Cardiac fibroblast (primary cell): Measurements from ENCODE around the gene DNASE2B.

ENCODE experiments used
- DNase-seq, 2 donors: peaks; one replicate each; pipeline versions ENCODE4 v3.0.0 to v3.0.0-alpha.2; 2010; ENCODE audit warnings: low read depth in 2 of 2
- H3K4me3 ChIP-seq, 2 donors: replicated peaks in 1 of 2; 1 replicate in 1 of 2; 2 replicates in 1 of 2; pipeline ENCODE4 v1.5.1; 2011; ENCODE audit warnings: low read depth in 2 of 2, low read length in 2 of 2, mild to moderate bottlenecking in 2 of 2, moderate library complexity in 1 of 2
- CTCF ChIP-seq: IDR thresholded peaks from one replicate; pipeline ENCODE4 v1.5.1; 2011; ENCODE audit warnings: low read depth, mild to moderate bottlenecking, low read length, inconsistent platforms

DNASE2B gene

GRCh38 chr1:84373436-84374141 is 24.7 kb upstream of the DNASE2B start:
- TF ChIP-seq CTCF, result no peak
- DNase-seq, result no peak
- no peak overlapping the region for H3K4me3 ChIP-seq

DNA sequence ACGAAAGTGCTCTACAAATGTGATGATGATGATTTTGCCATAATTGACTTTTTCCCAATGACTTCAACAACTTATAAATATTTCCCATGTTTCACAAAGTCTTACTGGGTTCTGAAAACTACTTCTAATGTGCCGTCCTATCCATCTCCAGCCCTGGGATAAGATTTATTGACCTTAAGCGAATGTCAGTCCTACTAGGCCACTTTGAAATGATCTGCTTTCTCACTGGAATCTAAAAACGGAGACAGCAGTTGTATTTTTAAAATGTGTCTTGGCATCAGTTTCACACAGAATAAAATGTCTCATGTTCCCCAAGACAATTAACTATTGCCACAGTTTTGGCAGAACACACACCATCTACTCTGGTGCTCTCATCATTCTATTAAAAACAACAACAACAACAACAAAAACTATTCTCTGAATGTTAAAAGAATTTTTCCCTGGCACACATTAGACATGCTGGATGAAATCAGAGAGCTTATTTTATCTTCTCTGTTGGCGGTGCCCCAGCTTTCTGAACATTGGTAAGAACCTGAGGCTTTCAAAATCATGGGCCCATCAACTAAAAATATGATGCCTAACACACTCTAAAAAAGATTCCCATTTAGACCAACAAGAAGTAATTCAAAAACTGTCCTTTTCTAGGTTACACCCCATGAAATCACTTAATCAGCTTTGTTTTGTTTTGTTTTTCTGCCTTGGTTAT is 23.1 kb upstream of the DNASE2B start:
- H3K4me3 ChIP-seq, result no peak overlapping the region
- no peak for TF ChIP-seq CTCF
- DNase-seq, result peak; percentile 25 to 60

DNA sequence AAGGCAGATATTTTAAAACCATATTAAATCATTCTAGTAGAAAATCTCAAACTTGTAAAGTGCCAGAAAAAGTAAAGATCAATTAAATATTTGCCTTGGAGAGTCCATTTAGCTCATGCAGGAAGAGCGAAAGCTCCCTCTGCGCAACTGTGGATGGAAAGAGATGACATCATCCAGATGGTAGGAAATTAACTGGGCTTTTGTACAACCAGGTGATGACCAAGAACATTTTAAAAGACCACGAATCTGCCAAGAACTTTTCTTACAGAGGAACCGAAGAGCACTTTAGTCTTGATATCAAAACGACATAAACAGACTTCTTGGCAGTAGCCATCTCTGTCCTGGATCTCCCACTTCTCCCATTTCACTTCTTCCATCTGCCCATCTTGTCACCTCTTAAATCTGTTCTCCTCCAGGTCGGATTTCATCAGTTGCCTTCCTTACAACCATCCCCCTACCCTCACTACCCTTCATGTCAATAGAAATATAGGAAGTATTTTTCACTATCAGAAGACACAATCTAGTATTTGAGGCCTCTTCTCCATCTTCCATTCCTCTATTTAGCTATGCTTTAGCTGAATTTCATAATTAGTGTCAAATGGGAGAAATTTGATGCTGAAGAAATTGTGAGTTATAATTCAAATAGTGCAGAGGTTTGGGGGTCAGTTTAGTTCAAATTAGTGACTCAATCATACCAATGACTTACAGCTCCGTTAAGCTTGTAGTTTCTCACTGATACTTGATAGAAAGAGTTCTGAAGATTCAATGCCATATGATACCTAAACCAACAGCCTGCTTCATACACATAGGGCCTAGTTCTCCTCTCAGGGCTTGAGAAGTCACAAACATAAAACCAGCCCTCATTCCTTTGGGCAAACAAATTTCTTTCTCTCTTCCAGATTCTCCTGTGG is 22.0 kb upstream of the DNASE2B start:
- no peak overlapping the region for H3K4me3 ChIP-seq
- no peak for TF ChIP-seq CTCF
- peak in 1 of 2 donors; percentile 15 for DNase-seq

DNA sequence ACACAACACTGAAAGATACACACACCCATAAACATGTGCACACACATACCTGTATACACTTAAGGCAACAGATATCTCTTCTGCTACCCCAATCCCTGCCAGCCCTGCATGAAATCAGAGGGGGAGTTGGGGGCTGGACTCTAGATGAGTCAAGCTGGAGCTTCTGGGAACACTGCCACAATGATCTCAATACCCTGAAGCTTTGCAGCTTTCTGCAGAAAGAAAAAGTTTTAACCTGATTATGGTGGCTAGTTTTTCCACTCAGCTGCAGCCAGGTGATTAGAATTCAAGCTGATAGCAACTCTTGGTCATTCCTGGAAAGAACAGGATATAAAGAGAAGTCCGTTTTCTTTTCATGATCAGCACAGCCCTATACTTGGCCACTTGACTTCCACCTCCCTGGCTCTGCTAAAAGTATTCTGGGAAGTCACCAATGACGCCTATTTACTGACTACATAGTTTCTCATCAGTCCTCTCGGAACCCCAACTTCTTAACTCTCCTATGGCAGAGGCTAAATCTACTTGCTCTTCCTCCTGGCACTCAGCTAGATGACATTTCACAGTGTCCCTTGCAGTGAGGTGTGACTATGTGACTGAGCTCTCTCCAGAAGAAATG is 20.7 kb upstream of the DNASE2B start:
- peak; percentile 72 to 81 for DNase-seq
- H3K4me3 ChIP-seq, result no peak overlapping the region
- no peak for TF ChIP-seq CTCF

- TF ChIP-seq CTCF, result no peak
- H3K4me3 ChIP-seq, result no peak overlapping the region
- DNase-seq, result peak; percentile 72 to 75
Measured at GRCh38 chr1:84379138-84379916, 19.0 kb upstream of the DNASE2B start.

GRCh38 chr1:84379917-84380180 is 18.4 kb upstream of the DNASE2B start:
- no peak for DNase-seq
- TF ChIP-seq CTCF, result no peak
- H3K4me3 ChIP-seq, result no peak overlapping the region
